Heart right ventricle (tissue), 16 donors: ENCODE data around the gene SPAG4. TPM values are rescaled to one million over a fixed set of nuclear protein-coding genes. Genes with fewer than 3 reads are reported as not detected.

Source experiments
- ATAC-seq, 8 donors: fragments of 200-7000 bp; cut with Tn5 transposase; one replicate each; pipeline ENCODE4 v1.9.1; 2020; ENCODE audit warnings: mild to moderate bottlenecking in 8 of 8, moderate library complexity in 8 of 8, moderate number of reproducible peaks in 1 of 8
- DNase-seq, 2 donors: peaks; one replicate each; pipeline ENCODE4 v3.0.0-alpha.2; 2020
- H3K27ac ChIP-seq, 10 donors: fragments of 200-600 bp; sonication (generic) in 2 of 10; one replicate each; pipeline versions ENCODE4 v1.5.0 to v1.8.0; 2020 to 2022; ENCODE audit warnings: mild to moderate bottlenecking in 3 of 10
- H3K27me3 ChIP-seq, 7 donors: fragments of 200-600 bp; one replicate each; pipeline ENCODE4 v1.8.0; 2021 to 2022; ENCODE audit warnings: mild to moderate bottlenecking in 2 of 7
- H3K36me3 ChIP-seq, 9 donors: fragments of 200-600 bp; sonication (generic) in 1 of 9; one replicate each; pipeline versions ENCODE4 v1.5.0 to v1.8.0; 2020 to 2022; ENCODE audit warnings: mild to moderate bottlenecking in 2 of 9
- H3K4me1 ChIP-seq, 9 donors: fragments of 200-600 bp; sonication (generic) in 1 of 9; one replicate each; pipeline versions ENCODE4 v1.5.0 to v1.8.0; 2020 to 2022; ENCODE audit warnings: mild to moderate bottlenecking in 4 of 9
- H3K4me3 ChIP-seq, 10 donors: fragments of 200-600 bp; sonication (generic) in 2 of 10; one replicate each; pipeline versions ENCODE4 v1.5.0 to v1.8.0; 2020 to 2022; ENCODE audit warnings: mild to moderate bottlenecking in 7 of 10, moderate library complexity in 2 of 10
- H3K9me3 ChIP-seq, 11 donors: fragments of 200-600 bp in 10 of 11; sonication (generic) in 2 of 11; one replicate each; pipeline versions ENCODE4 v1.5.0 to v1.8.0; 2013 to 2022; ENCODE audit warnings: mild to moderate bottlenecking in 2 of 11, control low read depth in 1 of 11, moderate library complexity in 1 of 11
- CTCF ChIP-seq, 9 donors: fragments of 200-600 bp; sonication (generic) in 2 of 9; IDR thresholded peaks; one replicate each; pipeline versions ENCODE4 v1.5.0 to v1.8.0; 2021 to 2022; ENCODE audit warnings: antibody characterized with exemption in 9 of 9, mild to moderate bottlenecking in 5 of 9, moderate library complexity in 1 of 9
- WGBS, 2 donors: extraction: QIAGEN DNeasy Blood & Tissue Kit; methylation state at CpG; one replicate each; pipeline ENCODE4 v1.1.7; 2013; ENCODE audit warnings: inconsistent platforms in 1 of 2; 5-methylcytosine and 5-hydroxymethylcytosine counted together
- intact Hi-C, 10 donors: fragments of 100-400 bp; cut with DNase I; formaldehyde crosslinking; loops; one replicate each; pipeline versions ENCODE4 v1.11.1 to v1.14.2; 2022
- polyA plus RNA-seq, 2 donors: library from polyadenylated mRNA; stranded (reverse); fragments of 200-250 nt; gene quantifications; one replicate each; pipeline ENCODE4 v1.2.3, GENCODE V29; 2013
- total RNA-seq, 10 donors: library from RNA; stranded (reverse); fragmentation: NEBNext Ultra II Directional in 3 of 10; extraction: Animal tissue kit (Norgen Biotek cat#: 25700) in 3 of 10; gene quantifications; one replicate each; pipeline versions ENCODE4 v1.2.1 to v1.2.4, GENCODE V29; 2021 to 2023
- donor health status: Arrhythmogenic right ventricular cardiomyopathy.
- donor health status: ischemic (EF 13 %, LVEDD 7.1; RV severe dilation, severe dysfunction).
- donor health status: healthy with polysubstance abuse.
- donor health status: DM: no; HTN: yes; CAD: no.
- donor health status: DM: no; HTN: no; CAD: no.
- donor health status: ischemic (EF 25% LVEDD 6.9; RV normal size, moderate dysfunction).
- donor health status: ischemic (EF 25% LVEDD 5.7; RV mildly dilated, moderate dysfunction).
- donor health status: healthy.
- donor health status: DM: yes; HTN: yes; CAD: no.
- donor health status: Ischemic cardiomyopathy.
- donor health status: ischemic (EF 35%, LVEDD 5.7; RV mildly dilated, moderate dysfunction).
- donor health status: nonischemic (EF 11% LVEDD 7.7; RV severe dilation, severe dysfunction).
- donor health status: DM: yes; HTN: yes; CAD: no.
- donor health status: PGD.
- donor health status: ischemic (EF 29% LVEDD 5.4; RV normal size, mild dysfunction).
- donor health status: nonischemic (EF 23%, LVEDD 6.1; RV moderate dilation, normal function).

The SPAG4 gene
- total and polyA plus RNA-seq, 12 donors = 2.7 to 11.7 (median 4.3) TPM

GRCh38 chr20:35664466-35665206 is 49.0 kb downstream of the SPAG4 start, which contains the start of the genes CPNE1 and RBM12:
Gene CPNE1, minus strand, starts transcription at chr20:35664900. Its CDS starts 31,977 bp downstream, at chr20:35632923.
Gene RBM12, minus strand, starts transcription at chr20:35664900. Its CDS starts 9,578 bp downstream, at chr20:35655322.
- ATAC-seq = peak; percentile 96 to 98 (median 97)
- H3K27me3 ChIP-seq = no peaks in the 10 kb centered on the region
- peak within 1 kb of the TSS; percentile 90 to 100 (median 97) for H3K27ac ChIP-seq
- no peaks in the 10 kb centered on the region for H3K9me3 ChIP-seq
- H3K4me1 ChIP-seq = peaks cover 3 to 45% (median 39%) of the 10 kb centered on the region in 9 donors
- peaks cover 0 to 23% (median 12%) of the 10 kb centered on the region in 9 donors for H3K36me3 ChIP-seq
- peak within 1 kb of the TSS; percentile 68 to 96 (median 79) for H3K4me3 ChIP-seq
- peak; percentile 92 to 94 for DNase-seq
- 1% methylated on average over 61 of the region's 61 CpGs for WGBS, 2 donors
- TF ChIP-seq CTCF (IDR thresholded peaks at IDR 0.05) = no peak
- intact Hi-C loops = loop anchor here in 8 of 10 donors (2.0 to 10.0 kb wide), 6 partner anchors 47 to 200 kb away; partner anchors contain the start of genes SPAG4 (in 6 of the 8) and ERGIC3 (in 2 of the 8)

- 98% methylated on average over 17 of the region's 17 CpGs for WGBS, 2 donors
- Histone ChIP-seq H3K4me1 (peaks cover 3 to 32% (median 26%) of the 10 kb centered on the region in 9 donors), H3K9me3 (no peaks in the 10 kb centered on the region), H3K27me3 (no peaks in the 10 kb centered on the region), H3K27ac (no peak overlapping the region), H3K4me3 (no peak overlapping the region), H3K36me3 (peaks cover 0 to 36% (median 16%) of the 10 kb centered on the region in 9 donors)
- no peak for ATAC-seq
- no peak for TF ChIP-seq CTCF (IDR thresholded peaks at IDR 0.05)
- intact Hi-C loops = loop anchor here in 5 of 10 donors (2.0 to 10.0 kb wide), 4 partner anchors 49 to 201 kb away; partner anchors contain the start of genes ERGIC3 (in 1 of the 5) and SPAG4 (in 1 of the 5)
- DNase-seq = no peak
These were observed 50.3 kb downstream of the SPAG4 start for GRCh38 chr20:35665949-35666288.

- TF ChIP-seq CTCF (IDR thresholded peaks at IDR 0.05) = no peak
- Histone ChIP-seq H3K27ac (no peak overlapping the region), H3K4me3 (no peak overlapping the region), H3K9me3 (no peaks in the 10 kb centered on the region), H3K36me3 (peaks cover 0 to 69% (median 39%) of the 10 kb centered on the region in 9 donors), H3K4me1 (peaks cover 0 to 4% (median 0%) of the 10 kb centered on the region in 9 donors), H3K27me3 (no peaks in the 10 kb centered on the region)
- ATAC-seq = no peak
- intact Hi-C loops = loop anchor here in 3 of 10 donors (10.0 kb wide), 3 partner anchors 54 to 204 kb away; partner anchors contain the start of genes ERGIC3 (in 1 of the 3) and SPAG4 (in 1 of the 3)
- WGBS, 2 donors = 97 to 99% methylated on average over 5 of the region's 5 CpGs
- DNase-seq = no peak
These were observed 53.6 kb downstream of the SPAG4 start for GRCh38 chr20:35669221-35669620.

GRCh38 chr20:35669681-35670080 is 54.1 kb downstream of the SPAG4 start:
- peaks cover 0 to 4% (median 0%) of the 10 kb centered on the region in 9 donors for H3K4me1 ChIP-seq
- no peak overlapping the region for H3K4me3 ChIP-seq
- H3K27ac ChIP-seq = no peak overlapping the region
- DNase-seq = no peak
- intact Hi-C loops = loop anchor here in 3 of 10 donors (10.0 kb wide), 3 partner anchors 55 to 205 kb away; partner anchors contain the start of genes ERGIC3 (in 1 of the 3) and SPAG4 (in 1 of the 3)
- no peak for ATAC-seq
- no peaks in the 10 kb centered on the region for H3K9me3 ChIP-seq
- H3K27me3 ChIP-seq = no peaks in the 10 kb centered on the region
- TF ChIP-seq CTCF (IDR thresholded peaks at IDR 0.05) = no peak
- 85 to 91% methylated on average over 1 of the region's 1 CpG for WGBS, 2 donors
- H3K36me3 ChIP-seq = peaks cover 0 to 74% (median 44%) of the 10 kb centered on the region in 9 donors

Other genes with a start within 250 kb of the SPAG4 start
- gene UQCC1, start 203.9 kb upstream of the SPAG4 start, total RNA-seq = 100 to 1,000 TPM in 9 of 10 donors, 10 to 100 TPM in 1; 74.0 to 136 (median 123) TPM
- 10 to 100 TPM; 48.9 to 75.8 TPM for gene UQCC1, start 203.9 kb upstream of the SPAG4 start, polyA plus RNA-seq
- gene GDF5, start 177.6 kb upstream of the SPAG4 start, total RNA-seq = under 1 TPM in 4 of 10 donors, not detected in 6; 0.08 to 0.15 (median 0.11) TPM
- gene GDF5, start 177.6 kb upstream of the SPAG4 start, polyA plus RNA-seq = under 1 TPM in 1 of 2 donors, not detected in 1; 0.26 TPM
- gene CEP250, start 160.2 kb upstream of the SPAG4 start, total RNA-seq = 10 to 100 TPM in 9 of 10 donors, 1 to 10 TPM in 1; 9.6 to 18.8 (median 13.8) TPM
- gene CEP250, start 160.2 kb upstream of the SPAG4 start, polyA plus RNA-seq = 10 to 100 TPM in 1 of 2 donors, 1 to 10 TPM in 1; 4.8 to 15.4 TPM
- gene C20orf173, start 86.2 kb upstream of the SPAG4 start, total RNA-seq = not detected
- not detected for gene C20orf173, start 86.2 kb upstream of the SPAG4 start, polyA plus RNA-seq
- 100 to 1,000 TPM in 6 of 10 donors, 10 to 100 TPM in 4; 40.9 to 143 (median 102) TPM for gene ERGIC3, start 73.8 kb upstream of the SPAG4 start, total RNA-seq
- 100 to 1,000 TPM; 101 to 129 TPM for gene ERGIC3, start 73.8 kb upstream of the SPAG4 start, polyA plus RNA-seq
- 10 to 100 TPM; 25.8 to 83.2 (median 53.7) TPM for gene CPNE1, start 49.1 kb downstream of the SPAG4 start, total RNA-seq
- 100 to 1,000 TPM in 1 of 2 donors, 10 to 100 TPM in 1; 49.5 to 114 TPM for gene CPNE1, start 49.1 kb downstream of the SPAG4 start, polyA plus RNA-seq
- 10 to 100 TPM; 44.6 to 63.0 (median 52.2) TPM for gene RBM12, start 49.1 kb downstream of the SPAG4 start, total RNA-seq
- gene RBM12, start 49.1 kb downstream of the SPAG4 start, polyA plus RNA-seq = 1 to 10 TPM; 6.0 to 10.0 TPM
- gene NFS1, start 83.5 kb downstream of the SPAG4 start, total RNA-seq = 10 to 100 TPM; 41.8 to 69.0 (median 59.3) TPM
- 10 to 100 TPM; 29.5 to 49.7 TPM for gene NFS1, start 83.5 kb downstream of the SPAG4 start, polyA plus RNA-seq
- gene ROMO1, start 83.6 kb downstream of the SPAG4 start, total RNA-seq = 100 to 1,000 TPM; 128 to 193 (median 156) TPM
- gene ROMO1, start 83.6 kb downstream of the SPAG4 start, polyA plus RNA-seq = 100 to 1,000 TPM; 595 to 734 TPM
- 100 to 1,000 TPM; 110 to 170 (median 124) TPM for gene RBM39, start 126.4 kb downstream of the SPAG4 start, total RNA-seq
- 100 to 1,000 TPM in 1 of 2 donors, 10 to 100 TPM in 1; 98.8 to 412 TPM for gene RBM39, start 126.4 kb downstream of the SPAG4 start, polyA plus RNA-seq
- 10 to 100 TPM; 31.9 to 44.7 (median 37.8) TPM for gene PHF20, start 156.2 kb downstream of the SPAG4 start, total RNA-seq
- gene PHF20, start 156.2 kb downstream of the SPAG4 start, polyA plus RNA-seq = 10 to 100 TPM; 23.4 to 34.1 TPM